H1 (cell line): ENCODE measurements around the gene MBD3. TPM values are rescaled to one million over a fixed set of nuclear protein-coding genes. Genes with fewer than 3 reads are reported as not detected.
A peak's percentile ranks its signal among the peaks of the same experiment; 100 is the strongest.

Experiments used
- CTCF ChIA-PET: fragments of 300-600 bp; sonication (Branson Sonifier 250); formaldehyde crosslinking; loops from one replicate; lab custom pipeline; 2021; ENCODE audit not compliant: partially characterized antibody; lab: Charles Lee
- POLR2A ChIA-PET: fragments of 300-600 bp; sonication (Branson Sonifier 250); formaldehyde crosslinking; loops from one replicate; lab custom pipeline; 2021; ENCODE audit warnings: inconsistent platforms; ENCODE audit not compliant: partially characterized antibody; lab: Charles Lee
- DNase-seq, 2 experiments: peaks; one replicate each; pipeline versions ENCODE4 v3.0.0 to v3.0.0-alpha.2; 2010 to 2022; ENCODE audit warnings: low spot score in 2 of 2, low read depth in 1 of 2, mixed read lengths in 1 of 2
- FAIRE-seq: peaks from 2 replicates; lab custom pipeline; 2011; peaks lifted over from hg19 to GRCh38; lab: Jason Lieb, UNC
- H2AFZ ChIP-seq: 2 replicates; pipeline ENCODE4 v1.8.1; 2012; ENCODE audit warnings: low read length, inconsistent platforms
- H2AK5ac ChIP-seq: 2 replicates; pipeline ENCODE4 v1.6.1; 2013; ENCODE audit warnings: low read depth, low read length
- H2BK120ac ChIP-seq: replicated peaks from 2 replicates; pipeline ENCODE3; 2013; ENCODE audit warnings: low read depth, low read length, inconsistent platforms
- H2BK12ac ChIP-seq: 2 replicates; pipeline ENCODE4 v1.6.1; 2013; ENCODE audit warnings: low read depth, low read length
- H2BK15ac ChIP-seq: 2 replicates; pipeline ENCODE4 v1.6.1; 2013; ENCODE audit warnings: low read length
- H2BK20ac ChIP-seq: 2 replicates; pipeline ENCODE4 v1.6.1; 2013; ENCODE audit warnings: low read length
- H2BK5ac ChIP-seq: 2 replicates; pipeline ENCODE4 v1.6.1; 2013; ENCODE audit warnings: low read depth, low read length
- H3K14ac ChIP-seq: 2 replicates; pipeline ENCODE4 v1.6.1; 2013; ENCODE audit warnings: inconsistent platforms; ENCODE audit not compliant: insufficient read length
- H3K18ac ChIP-seq: 2 replicates; pipeline ENCODE4 v1.6.1; 2013; ENCODE audit warnings: low read length; ENCODE audit errors: extremely low read depth
- H3K23ac ChIP-seq: 2 replicates; pipeline ENCODE4 v1.6.1; 2013; ENCODE audit warnings: inconsistent platforms; ENCODE audit not compliant: insufficient read length
- H3K23me2 ChIP-seq: 2 replicates; pipeline ENCODE4 v1.6.1; 2013; ENCODE audit warnings: low read depth, low read length
- H3K27ac ChIP-seq: 2 replicates; pipeline ENCODE4 v1.6.1; 2011; ENCODE audit warnings: low read depth, low read length, inconsistent platforms
- H3K27me3 ChIP-seq, 4 experiments: replicated peaks in 1 of 4; 1 replicate in 1 of 4; 2 replicates in 3 of 4; pipeline versions ENCODE4 v1.6.1 to v1.8.1; 2011 to 2013; ENCODE audit warnings: low read length in 3 of 4, mild to moderate bottlenecking in 3 of 4, inconsistent platforms in 2 of 4, mixed read lengths in 2 of 4, moderate library complexity in 1 of 4; ENCODE audit not compliant: control insufficient read depth in 3 of 4, insufficient read depth in 3 of 4; ENCODE audit errors: extremely low read depth in 1 of 4
- H3K36me3 ChIP-seq, 4 experiments: 2 replicates each; pipeline versions ENCODE4 v1.6.1 to v1.8.1; 2011 to 2013; ENCODE audit warnings: mild to moderate bottlenecking in 4 of 4, low read length in 3 of 4, moderate library complexity in 2 of 4, control low read depth in 1 of 4, inconsistent platforms in 1 of 4; ENCODE audit not compliant: insufficient read depth in 4 of 4, control insufficient read depth in 2 of 4
- H3K4ac ChIP-seq: replicated peaks from 2 replicates; pipeline ENCODE3; 2013; ENCODE audit warnings: low read length, low read depth, mixed read lengths, inconsistent platforms; ENCODE audit not compliant: insufficient read length
- H3K4me1 ChIP-seq, 4 experiments: replicated peaks in 1 of 4; 1 replicate in 1 of 4; 2 replicates in 3 of 4; pipeline versions ENCODE4 v1.6.1 to v1.8.1; 2011 to 2013; ENCODE audit warnings: low read length in 3 of 4, inconsistent platforms in 2 of 4, mixed read lengths in 1 of 4; ENCODE audit not compliant: insufficient read depth in 4 of 4, control insufficient read depth in 3 of 4
- H3K4me2 ChIP-seq, 2 experiments: 2 replicates each; pipeline versions ENCODE4 v1.6.1 to v1.8.1; 2011 to 2013; ENCODE audit warnings: low read depth in 2 of 2, low read length in 2 of 2, control low read depth in 1 of 2, inconsistent platforms in 1 of 2, mild to moderate bottlenecking in 1 of 2; ENCODE audit not compliant: insufficient read depth in 1 of 2
- H3K4me3 ChIP-seq, 4 experiments: fragments of 200-600, 300-600 bp in 1 of 4; sonication (generic), shearing (Covaris generic), sonication (Bioruptor Twin) in 1 of 4; 2 replicates each; pipeline versions ENCODE4 v1.5.1 to v1.8.1; 2011 to 2016; ENCODE audit warnings: low read length in 4 of 4, low read depth in 3 of 4, control low read depth in 2 of 4, inconsistent platforms in 2 of 4, mild to moderate bottlenecking in 2 of 4, mixed read lengths in 1 of 4, moderate library complexity in 1 of 4; ENCODE audit not compliant: insufficient read depth in 2 of 4; ENCODE audit errors: extremely low read depth in 1 of 4
- H3K56ac ChIP-seq: replicated peaks from 2 replicates; pipeline ENCODE3; 2013; ENCODE audit warnings: low read depth, mild to moderate bottlenecking, mixed read lengths, low read length, inconsistent platforms; ENCODE audit not compliant: insufficient read length
- H3K79me1 ChIP-seq: 2 replicates; pipeline ENCODE4 v1.6.1; 2013; ENCODE audit warnings: low read depth, low read length, control low read depth
- H3K79me2 ChIP-seq, 2 experiments: 2 replicates each; pipeline versions ENCODE4 v1.6.1 to v1.8.1; 2012 to 2013; ENCODE audit warnings: low read length in 2 of 2, mild to moderate bottlenecking in 2 of 2, inconsistent platforms in 1 of 2; ENCODE audit not compliant: insufficient read depth in 2 of 2, control insufficient read depth in 1 of 2
- H3K9ac ChIP-seq, 4 experiments: replicated peaks in 1 of 4; 1 replicate in 1 of 4; 2 replicates in 3 of 4; pipeline versions ENCODE4 v1.6.1 to v1.8.1; 2011 to 2013; ENCODE audit warnings: low read depth in 3 of 4, low read length in 3 of 4, control low read depth in 2 of 4, mild to moderate bottlenecking in 2 of 4, moderate library complexity in 2 of 4, inconsistent platforms in 1 of 4; ENCODE audit errors: extremely low read depth in 1 of 4
- H3K9me3 ChIP-seq, 2 experiments: 2 replicates each; pipeline versions ENCODE4 v1.6.1 to v1.8.1; 2012 to 2013; ENCODE audit warnings: mild to moderate bottlenecking in 2 of 2, moderate library complexity in 2 of 2, control low read depth in 1 of 2, inconsistent platforms in 1 of 2, low read depth in 1 of 2, low read length in 1 of 2, mixed read lengths in 1 of 2; ENCODE audit not compliant: insufficient read depth in 2 of 2
- H4K20me1 ChIP-seq, 2 experiments: replicated peaks in 1 of 2; 2 replicates each; pipeline versions ENCODE3 to v1.8.1; 2011 to 2013; ENCODE audit warnings: inconsistent platforms in 2 of 2, low read length in 2 of 2, mild to moderate bottlenecking in 1 of 2; ENCODE audit not compliant: insufficient read depth in 2 of 2, control insufficient read depth in 1 of 2
- H4K5ac ChIP-seq: 2 replicates; pipeline ENCODE4 v1.6.1; 2013; ENCODE audit warnings: low read length, low read depth, mixed read lengths, inconsistent platforms; ENCODE audit not compliant: insufficient read length
- H4K8ac ChIP-seq: 2 replicates; pipeline ENCODE4 v1.8.0; 2013; ENCODE audit warnings: mild to moderate bottlenecking, moderate library complexity, low read length, inconsistent platforms; ENCODE audit not compliant: insufficient read depth; ENCODE audit errors: extremely low read depth
- H4K91ac ChIP-seq: replicated peaks from 2 replicates; pipeline ENCODE3; 2013; ENCODE audit warnings: low read length, mixed read lengths, inconsistent platforms; ENCODE audit not compliant: insufficient read length
- BCL11A ChIP-seq, 2 experiments: IDR thresholded peaks; one replicate each; pipeline ENCODE4 v1.6.1; 2011; ENCODE audit warnings: low read depth in 2 of 2, low read length in 2 of 2, mild to moderate bottlenecking in 2 of 2
- EZH2 ChIP-seq: fragments of 200-600 bp; sonication (generic); IDR thresholded peaks from 2 replicates; pipeline ENCODE4 v1.7.1; 2012; ENCODE audit warnings: low read depth, mild to moderate bottlenecking, moderate library complexity, low read length, inconsistent platforms; ENCODE audit not compliant: severe bottlenecking
- FOSL1 ChIP-seq: IDR thresholded peaks from 2 replicates; pipeline ENCODE4 v1.6.1; 2011; ENCODE audit warnings: mild to moderate bottlenecking, low read depth, low read length, moderate library complexity; ENCODE audit not compliant: insufficient read depth
- SIRT6 ChIP-seq: IDR thresholded peaks from one replicate; pipeline ENCODE4 v1.7.1; 2012; ENCODE audit warnings: low read length, inconsistent platforms
- SIX5 ChIP-seq: IDR thresholded peaks from 2 replicates; pipeline ENCODE4 v1.6.1; 2011; ENCODE audit warnings: mild to moderate bottlenecking, low read depth, low read length
- TAF7 ChIP-seq: optimal IDR thresholded peaks from 2 replicates; pipeline ENCODE3; 2011; ENCODE audit warnings: low read depth, mild to moderate bottlenecking, inconsistent platforms, low read length, moderate library complexity, borderline replicate concordance
- WGBS, 2 experiments: shearing (Covaris generic) in 1 of 2; methylation state at CpG; one replicate each; pipeline versions ENCODE4 v1.1.6 to v1.1.7; 2013 to 2015; ENCODE audit warnings: low lambda C conversion rate in 2 of 2, mixed read lengths in 2 of 2, inconsistent platforms in 1 of 2, low coverage in 1 of 2, missing lambda C conversion rate in 1 of 2; ENCODE audit not compliant: insufficient replicate concordance in 2 of 2, insufficient coverage in 1 of 2, insufficient read length in 1 of 2; ENCODE audit errors: extremely low coverage in 1 of 2, missing lambda C conversion rate in 1 of 2; 5-methylcytosine and 5-hydroxymethylcytosine counted together
- polyA plus RNA-seq, 7 experiments: library from polyadenylated mRNA; depleted of rRNA in 3 of 7; stranded (reverse) in 5 of 7; unstranded in 2 of 7; fragments of >200 nt in 5 of 7; fragments of 200-250 nt in 2 of 7; gene quantifications; 1 replicate in 5 of 7; 2 replicates in 1 of 7; 4 replicates in 1 of 7; pipeline versions ENCODE4 v1.2.1 to v1.2.3, GENCODE V29; 2011 to 2013; ENCODE audit warnings: missing spikeins in 2 of 7, mixed read lengths in 2 of 7
- total RNA-seq: library from RNA; stranded (reverse); fragmentation: NEBNext Ultra II Directional; extraction: Animal tissue kit (Norgen Biotek cat#: 25700); gene quantifications from 2 replicates; pipeline ENCODE4 v1.2.1, GENCODE V29; 2021

The MBD3 gene
- total and polyA plus RNA-seq, 2 of the 8 experiments (the other 6 are each of a cell fraction or from before 2014, with no cell fraction given) = 88.2 to 110 TPM

DNA sequence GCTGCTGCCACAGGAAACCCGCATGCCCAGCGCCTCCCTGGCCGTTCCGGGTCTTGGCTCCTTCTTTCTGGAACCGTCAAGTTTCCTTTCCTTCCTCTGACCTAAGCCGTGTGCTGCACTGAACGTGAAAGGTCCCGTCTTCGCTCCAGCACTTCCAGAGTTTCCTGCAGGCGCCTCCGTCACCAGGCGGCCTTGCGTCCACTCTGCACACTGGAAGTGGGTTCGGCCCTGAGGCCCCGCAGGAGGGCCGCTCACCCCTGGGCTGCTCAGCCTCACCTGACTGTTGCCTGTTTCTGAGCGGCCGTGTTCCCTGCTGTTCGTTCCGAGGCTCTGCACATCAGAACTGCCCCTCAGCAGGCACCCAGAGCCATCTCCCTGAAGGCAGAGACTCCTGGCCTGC, 12.3 kb downstream of the MBD3 start:
- H3K4me1 ChIP-seq = no peaks in the 10 kb centered on the region
- H3K4ac ChIP-seq = no peak overlapping the region
- POLR2A ChIA-PET = interaction anchor here (2.1 to 8.8 kb wide), 2 partner anchors 7 to 8 kb away, joined by 6 to 148 read pairs; no protein-coding TSS in a partner anchor
- H3K18ac ChIP-seq = no peak overlapping the region
- H3K27ac ChIP-seq = no peak overlapping the region
- H2AK5ac ChIP-seq = no peak overlapping the region
- no peak for DNase-seq
- peaks cover 10 to 63% (median 45%) of the 10 kb centered on the region in 4 experiments; a peak in 7 of 8 replicates for H3K36me3 ChIP-seq
- H3K56ac ChIP-seq = no peak overlapping the region
- WGBS, 2 experiments = 94% methylated on average over 16 of the region's 20 CpGs; no CpG with 5 or more reads in 1 of the 2 experiments
- no peak overlapping the region for H2BK120ac ChIP-seq
- no peak overlapping the region for H2BK12ac ChIP-seq
- peaks cover 6% of the 10 kb centered on the region; the same call in 1 of the 2 replicates for H3K79me1 ChIP-seq
- H3K79me2 ChIP-seq = 0 out of 4 replicates have a peak, but pooled peaks cover 0 to under 1% of the 10 kb centered on the region in 2 experiments
- no peaks in the 10 kb centered on the region for H3K27me3 ChIP-seq
- FAIRE-seq = no peak
- no peak overlapping the region for H3K14ac ChIP-seq
- H3K4me2 ChIP-seq = no peak overlapping the region
- H2BK15ac ChIP-seq = no peak overlapping the region
- no peaks in the 10 kb centered on the region for H3K23me2 ChIP-seq
- H4K8ac ChIP-seq = 0 out of 2 replicates have a peak overlapping the region, but pooled peaks have one; percentile 21
- no peak overlapping the region for H2BK5ac ChIP-seq
- H3K23ac ChIP-seq = no peak overlapping the region
- H4K20me1 ChIP-seq = peaks cover 0 to 21% of the 10 kb centered on the region in 2 experiments
- H2BK20ac ChIP-seq = no peak overlapping the region
- H3K4me3 ChIP-seq = no peak overlapping the region
- no peak overlapping the region for H2AFZ ChIP-seq
- TF ChIP-seq SIRT6 (no peak), SIX5 (no peak), EZH2 (no peak), TAF7 (no peak), FOSL1 (no peak), BCL11A (IDR thresholded peaks at IDR 0.05; ENCODE audit: low read depth in 2 of 2, low read length in 2 of 2) (no peak)
- CTCF ChIA-PET = interaction anchor here (0.7 kb wide), 1 partner anchor 688 kb away, joined by 3 read pairs; no protein-coding TSS in a partner anchor
- no peak overlapping the region for H4K5ac ChIP-seq
- no peak overlapping the region for H3K9ac ChIP-seq
- no peak overlapping the region for H4K91ac ChIP-seq
- H3K9me3 ChIP-seq = no peaks in the 10 kb centered on the region
